Panc1 (cell line): Measurements from ENCODE around the gene TACC2. TPM values are rescaled to one million over a fixed set of nuclear protein-coding genes. Genes with fewer than 3 reads are reported as not detected.

Experiments
- ATAC-seq: fragments of 200-7000 bp; cut with Tn5 transposase; 2 replicates; pipeline ENCODE4 v1.9.1; 2020; ENCODE audit warnings: mild to moderate bottlenecking, moderate library complexity
- BruUV-seq: library from RNA; stranded (reverse); fragments of 400-500 nt; replicated peaks from 2 replicates; lab custom pipeline; 2021; lab: Mats Ljungman, UMichigan
- CTCF ChIA-PET: fragments of 300-600 bp; sonication (Branson Sonifier 250); formaldehyde crosslinking; loops from one replicate; lab custom pipeline; 2022; ENCODE audit warnings: antibody characterized with exemption; lab: Charles Lee
- POLR2A ChIA-PET: fragments of 300-600 bp; sonication (Branson Sonifier 250); formaldehyde crosslinking; loops from one replicate; lab custom pipeline; 2022; ENCODE audit warnings: antibody characterized with exemption; lab: Charles Lee
- DNase-seq: peaks from one replicate; pipeline ENCODE4 v3.0.0-alpha.2; 2010; ENCODE audit warnings: low read depth, low spot score
- H3K27ac ChIP-seq: 2 replicates; pipeline ENCODE4 v1.5.1; 2011; ENCODE audit warnings: mild to moderate bottlenecking, low read length, inconsistent platforms
- H3K27me3 ChIP-seq: fragments of 200-500 bp; sonication (Bioruptor generic); 2 replicates; pipeline ENCODE4 v1.6.0; 2014; ENCODE audit warnings: low read length, inconsistent platforms; ENCODE audit not compliant: control insufficient read depth, insufficient read depth
- H3K36me3 ChIP-seq: fragments of 200-500 bp; sonication (Bioruptor generic); 2 replicates; pipeline ENCODE4 v1.5.1; 2014; ENCODE audit warnings: inconsistent platforms, mild to moderate bottlenecking, low read length, moderate library complexity; ENCODE audit not compliant: control insufficient read depth, insufficient read depth
- H3K4me1 ChIP-seq: 2 replicates; pipeline ENCODE4 v1.5.1; 2011; ENCODE audit warnings: inconsistent platforms, mild to moderate bottlenecking, low read length, moderate library complexity; ENCODE audit not compliant: control insufficient read depth, insufficient read depth
- H3K4me3 ChIP-seq, 2 experiments: 2 replicates each; pipeline ENCODE4 v1.5.1; 2011 to 2012; ENCODE audit warnings: low read depth in 2 of 2, low read length in 2 of 2, mild to moderate bottlenecking in 2 of 2, inconsistent platforms in 1 of 2, moderate library complexity in 1 of 2
- H3K9me3 ChIP-seq: fragments of 200-500 bp; sonication (Bioruptor generic); 2 replicates; pipeline ENCODE4 v1.5.1; 2014; ENCODE audit warnings: low read depth, mild to moderate bottlenecking, inconsistent platforms, low read length, moderate library complexity; ENCODE audit not compliant: control insufficient read depth, insufficient read depth
- CTCF ChIP-seq: fragments of 450-650 bp; IDR thresholded peaks from 2 replicates; pipeline ENCODE4 v1.5.1; 2017; ENCODE audit warnings: mild to moderate bottlenecking
- POLR2AphosphoS5 ChIP-seq: IDR thresholded peaks from 2 replicates; pipeline ENCODE4 v1.6.1; 2012; ENCODE audit warnings: mild to moderate bottlenecking, low read depth, low read length, moderate library complexity
- REST ChIP-seq, 2 experiments: IDR thresholded peaks; 2 replicates each; pipeline ENCODE4 v1.6.1; 2011 to 2012; ENCODE audit warnings: low read depth in 2 of 2, control low read depth in 1 of 2, low read length in 1 of 2, mild to moderate bottlenecking in 1 of 2, moderate library complexity in 1 of 2; ENCODE audit not compliant: insufficient read depth in 1 of 2
- TCF7L2 ChIP-seq: IDR thresholded peaks from 2 replicates; pipeline ENCODE4 v1.6.1; 2011; ENCODE audit warnings: mild to moderate bottlenecking, low read depth, low read length, inconsistent platforms
- in situ Hi-C: cut with HindIII; loops from 2 replicates; pipeline ENCODE4 v1.10.0; 2016; ENCODE audit warnings: low sequenced_read_pairs, low pct_unique_long_range_greater_than_20kb
- intact Hi-C: fragments of 100-400 bp; cut with micrococcal nuclease; formaldehyde crosslinking; loops from one replicate; pipeline ENCODE4 v1.10.0; 2022; ENCODE audit not compliant: unreplicated experiment
- total RNA-seq: library from RNA; stranded (reverse); gene quantifications from one replicate; pipeline ENCODE4 v1.2.1, GENCODE V29; 2021; ENCODE audit not compliant: unreplicated experiment

Gene TACC2
- total RNA-seq, 1 experiment from 2014 or later, result 133 TPM

- Histone ChIP-seq H3K4me3 (no peak overlapping the region), H3K36me3 (peaks cover 10% of the 10 kb centered on the region; the same call in 1 of the 2 replicates), H3K27me3 (no peaks in the 10 kb centered on the region), H3K4me1 (no peaks in the 10 kb centered on the region), H3K27ac (no peak overlapping the region), H3K9me3 (no peaks in the 10 kb centered on the region)
- no TSS peak for BruUV-seq
- ChIA-PET CTCF (no interaction called here), POLR2A (no interaction called here)
- TF ChIP-seq REST (IDR thresholded peaks at IDR 0.05; ENCODE audit: insufficient read depth in 1 of 2, low read depth in 2 of 2, low read length in 1 of 2) (no peak), TCF7L2 (no peak), CTCF (no peak), POLR2AphosphoS5 (no peak; the same call in 1 of the 2 replicates)
- DNase-seq (no peak), ATAC-seq (peak; percentile 27)
- in situ Hi-C loops (no loop called here), intact Hi-C loops (no loop called here)
These were observed 210.1 kb downstream of the TACC2 start for GRCh38 chr10:122199070-122199469.

- no peaks in the 10 kb centered on the region for H3K27me3 ChIP-seq
- in situ Hi-C loops (no loop called here), intact Hi-C loops (no loop called here)
- ChIA-PET CTCF (no interaction called here), POLR2A (no interaction called here)
- ATAC-seq (peak; percentile 26; the same call in 1 of the 2 replicates), DNase-seq (no peak)
- no peak overlapping the region for H3K4me3 ChIP-seq
- no peaks in the 10 kb centered on the region for H3K9me3 ChIP-seq
- H3K27ac ChIP-seq, result no peak overlapping the region
- no TSS peak for BruUV-seq
- no peak for TF ChIP-seq REST (IDR thresholded peaks at IDR 0.05; ENCODE audit: insufficient read depth in 1 of 2, low read depth in 2 of 2, low read length in 1 of 2)
- H3K36me3 ChIP-seq, result peaks cover 10% of the 10 kb centered on the region; the same call in 1 of the 2 replicates
- no peaks in the 10 kb centered on the region for H3K4me1 ChIP-seq
These were observed 210.7 kb downstream of the TACC2 start for GRCh38 chr10:122199689-122200088.
